ENCODE measurements around the gene TSR3.

- TF ChIP-seq CTCF (IDR thresholded peaks at IDR 0.05 in 8 of 11, conservative IDR thresholded peaks at IDR 0.05 in 3 of 11), result no peak
- TF ChIP-seq POLR2A (IDR thresholded peaks at IDR 0.05), result no peak
- TF ChIP-seq POLR2AphosphoS5 (IDR thresholded peaks at IDR 0.05), result no peak
Measured at GRCh38 chr16:1349951-1350350, 1.7 kb downstream of the TSR3 start.

Data from spleen (tissue), 7 donors.